ENCODE measurements around the gene ITPR3.

The ITPR3 gene

DNA sequence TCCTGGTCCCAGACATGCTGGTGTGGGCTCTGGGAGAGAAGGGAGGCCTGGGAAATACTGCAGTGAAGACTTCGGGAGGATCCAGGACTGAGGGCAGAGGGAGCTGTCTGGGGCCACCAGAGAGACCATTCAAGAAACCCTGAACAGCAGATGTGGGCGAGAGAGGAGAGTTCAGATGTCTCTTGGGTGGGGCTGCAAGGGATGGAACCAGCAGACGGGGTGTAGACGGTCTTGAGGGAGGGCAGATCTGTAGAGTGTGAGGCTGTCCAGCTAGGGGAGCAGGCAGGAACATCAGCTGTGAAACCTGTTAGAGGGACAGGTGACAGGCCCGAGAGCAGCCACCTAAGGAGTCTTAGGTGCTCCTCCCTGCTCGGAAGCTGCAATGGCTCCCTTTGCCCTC, 38.9 kb downstream of the ITPR3 start:
- no peak overlapping the region for H3K9ac ChIP-seq (ENCODE audit: low read length)
- H3K4me1 ChIP-seq (ENCODE audit: control insufficient read depth, insufficient read depth, low read length), result no peaks in the 10 kb centered on the region
- H3K27ac ChIP-seq (ENCODE audit: low read depth, low read length), result no peak overlapping the region
- H3K36me3 ChIP-seq (ENCODE audit: control insufficient read depth, insufficient read depth, low read length), result peaks cover 9% of the 10 kb centered on the region
- no peak overlapping the region for H3K4me3 ChIP-seq (ENCODE audit: low read length)
- H3K27me3 ChIP-seq (ENCODE audit: control insufficient read depth, insufficient read depth, low read length), result no peaks in the 10 kb centered on the region

DNA sequence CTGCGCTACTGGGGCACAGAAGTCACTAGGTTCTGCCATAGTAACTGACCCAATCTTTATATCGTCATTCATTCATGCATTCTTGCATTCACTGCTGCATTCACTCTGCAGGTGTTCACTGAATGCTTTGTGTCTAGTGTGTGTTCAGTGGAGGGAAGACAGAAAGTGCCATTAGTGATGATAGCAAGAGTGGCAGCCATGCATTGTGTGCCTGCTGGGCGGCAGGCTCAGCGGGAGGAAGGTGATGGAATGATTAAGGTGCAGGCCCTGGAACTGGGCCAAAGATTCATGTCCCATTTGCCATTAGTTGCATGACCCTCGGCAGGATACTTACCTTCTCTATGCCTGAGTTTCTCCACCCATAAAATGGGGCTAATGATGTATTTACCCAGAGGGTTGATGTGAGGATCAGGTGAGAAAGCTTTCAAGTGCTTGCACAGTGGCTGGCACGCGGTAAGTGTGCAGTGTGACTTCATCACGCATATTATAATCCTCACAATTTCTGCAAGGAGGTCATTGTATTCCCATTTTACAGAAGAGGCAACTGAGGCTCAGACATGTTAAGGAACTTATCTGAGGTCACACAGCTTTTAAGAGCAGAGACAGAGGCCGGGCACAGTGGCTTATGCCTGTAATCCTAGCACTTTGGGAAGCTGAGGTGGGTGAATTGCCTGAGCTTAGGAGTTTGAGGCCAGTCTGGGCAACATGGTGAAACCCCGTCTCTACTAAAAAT, 40.1 kb downstream of the ITPR3 start:
- no peak overlapping the region for H3K27ac ChIP-seq (ENCODE audit: low read depth, low read length)
- no peaks in the 10 kb centered on the region for H3K4me1 ChIP-seq (ENCODE audit: control insufficient read depth, insufficient read depth, low read length)
- H3K27me3 ChIP-seq (ENCODE audit: control insufficient read depth, insufficient read depth, low read length), result no peaks in the 10 kb centered on the region
- H3K36me3 ChIP-seq (ENCODE audit: control insufficient read depth, insufficient read depth, low read length), result peaks cover 9% of the 10 kb centered on the region
- no peak overlapping the region for H3K4me3 ChIP-seq (ENCODE audit: low read length)
- no peak overlapping the region for H3K9ac ChIP-seq (ENCODE audit: low read length)

DNA sequence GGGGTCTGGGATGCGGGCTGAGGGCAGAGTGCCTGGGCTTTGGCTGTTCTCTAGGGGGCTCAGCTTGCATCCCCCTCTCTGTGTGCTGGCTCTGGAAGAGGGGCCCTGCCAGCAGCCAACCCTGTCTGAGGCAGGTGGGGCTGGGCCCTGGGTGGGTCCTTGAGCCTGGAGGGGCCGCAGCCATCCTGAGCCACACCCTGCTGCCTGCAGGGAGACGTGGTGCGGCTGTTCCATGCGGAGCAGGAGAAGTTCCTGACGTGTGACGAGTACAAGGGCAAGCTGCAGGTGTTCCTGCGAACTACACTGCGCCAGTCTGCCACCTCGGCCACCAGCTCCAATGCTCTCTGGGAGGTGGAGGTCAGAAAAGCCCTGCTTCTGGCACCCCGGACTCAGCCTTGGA, 41.2 kb downstream of the ITPR3 start:
- Histone ChIP-seq H3K4me3 (ENCODE audit: low read length) (no peak overlapping the region), H3K4me1 (ENCODE audit: control insufficient read depth, insufficient read depth, low read length) (no peaks in the 10 kb centered on the region), H3K27ac (ENCODE audit: low read depth, low read length) (no peak overlapping the region), H3K36me3 (ENCODE audit: control insufficient read depth, insufficient read depth, low read length) (peaks cover 9% of the 10 kb centered on the region), H3K27me3 (ENCODE audit: control insufficient read depth, insufficient read depth, low read length) (no peaks in the 10 kb centered on the region), H3K9ac (ENCODE audit: low read length) (no peak overlapping the region)

DNA sequence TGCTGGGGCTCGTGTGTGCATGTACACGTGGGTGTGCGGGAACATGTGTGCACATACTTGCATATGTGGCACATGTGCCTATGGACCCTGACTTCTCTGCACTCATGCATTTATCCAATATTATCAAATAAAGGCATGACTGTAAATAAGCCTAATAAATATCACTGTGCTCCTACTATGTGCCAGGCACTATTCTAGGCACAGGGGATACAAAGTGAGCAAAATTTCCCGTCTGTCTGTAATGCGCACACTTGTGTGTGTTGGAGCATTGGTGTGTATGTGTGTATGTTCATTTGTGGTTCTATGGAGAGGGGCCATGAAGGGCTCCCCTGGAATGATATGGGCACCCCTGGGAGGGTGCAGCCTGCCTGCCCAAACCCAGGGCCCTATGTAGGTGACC, 41.9 kb downstream of the ITPR3 start:
- no peak overlapping the region for H3K27ac ChIP-seq (ENCODE audit: low read depth, low read length)
- H3K9ac ChIP-seq (ENCODE audit: low read length), result no peak overlapping the region
- no peak overlapping the region for H3K4me3 ChIP-seq (ENCODE audit: low read length)
- H3K4me1 ChIP-seq (ENCODE audit: control insufficient read depth, insufficient read depth, low read length), result no peaks in the 10 kb centered on the region
- peaks cover 15% of the 10 kb centered on the region for H3K36me3 ChIP-seq (ENCODE audit: control insufficient read depth, insufficient read depth, low read length)
- no peaks in the 10 kb centered on the region for H3K27me3 ChIP-seq (ENCODE audit: control insufficient read depth, insufficient read depth, low read length)

DNA sequence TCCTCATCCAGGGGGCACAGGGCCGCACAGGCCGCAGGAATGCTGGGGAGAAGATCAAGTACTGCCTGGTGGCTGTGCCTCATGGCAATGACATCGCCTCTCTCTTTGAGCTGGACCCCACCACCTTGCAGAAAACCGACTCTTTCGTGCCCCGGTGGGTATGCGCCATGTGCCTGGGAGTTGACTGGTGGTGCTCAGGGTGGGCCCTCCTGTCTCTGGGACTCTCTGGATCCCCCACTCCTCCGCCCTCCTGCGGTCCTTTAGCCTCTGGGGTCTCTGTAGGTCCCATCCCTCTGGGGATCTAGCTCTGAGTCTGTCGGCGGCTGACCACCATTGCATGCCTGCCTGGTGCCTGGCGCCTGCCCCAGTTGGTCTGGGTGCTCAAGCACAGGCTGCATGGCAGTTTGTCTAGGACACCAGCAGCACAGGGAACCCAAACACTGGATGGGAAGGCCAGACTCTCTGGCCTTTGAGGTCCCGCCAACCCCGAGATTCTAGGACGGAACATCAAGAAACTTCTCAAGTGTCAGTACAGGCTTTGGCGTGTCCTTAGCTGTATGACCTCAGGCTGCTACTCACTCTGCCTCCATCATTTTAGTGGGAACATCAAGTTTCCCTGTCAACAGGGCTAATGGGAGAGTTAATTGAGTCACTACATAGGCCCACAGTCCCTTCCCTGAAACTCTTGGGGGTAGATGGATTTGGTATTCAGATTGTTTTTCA, 42.8 kb downstream of the ITPR3 start:
- Histone ChIP-seq H3K36me3 (ENCODE audit: control insufficient read depth, insufficient read depth, low read length) (peaks cover 16% of the 10 kb centered on the region), H3K27ac (ENCODE audit: low read depth, low read length) (no peak overlapping the region), H3K9ac (ENCODE audit: low read length) (no peak overlapping the region)

DNA sequence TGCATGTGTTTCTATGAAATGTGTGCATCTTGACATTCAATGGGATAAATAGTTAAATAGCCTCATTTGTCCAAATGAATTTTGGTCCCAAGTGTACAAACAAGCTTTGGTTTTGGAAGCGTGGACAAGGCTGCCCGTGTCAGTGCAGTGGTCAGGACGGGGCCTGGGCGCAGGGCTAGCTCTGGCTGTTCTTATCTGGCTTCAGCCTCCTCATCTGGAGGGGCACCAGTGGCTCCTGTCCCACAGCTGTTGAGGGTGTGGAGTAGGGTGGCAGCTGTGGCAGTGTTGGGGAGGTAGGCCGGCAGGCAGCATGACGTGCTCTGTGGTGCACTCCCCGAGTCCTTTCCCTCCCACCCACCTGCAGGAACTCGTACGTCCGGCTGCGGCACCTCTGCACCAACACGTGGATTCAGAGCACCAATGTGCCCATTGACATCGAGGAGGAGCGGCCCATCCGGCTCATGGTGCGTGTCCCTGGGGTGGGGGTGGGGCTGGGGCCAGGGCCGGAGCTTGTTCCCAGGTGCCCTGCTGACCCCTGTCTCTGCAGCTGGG, 43.5 kb downstream of the ITPR3 start:
- no peaks in the 10 kb centered on the region for H3K27me3 ChIP-seq (ENCODE audit: control insufficient read depth, insufficient read depth, low read length)
- no peak overlapping the region for H3K9ac ChIP-seq (ENCODE audit: low read length)
- H3K36me3 ChIP-seq (ENCODE audit: control insufficient read depth, insufficient read depth, low read length), result peaks cover 15% of the 10 kb centered on the region
- H3K4me3 ChIP-seq (ENCODE audit: low read length), result no peak overlapping the region
- no peak overlapping the region for H3K27ac ChIP-seq (ENCODE audit: low read depth, low read length)
- no peaks in the 10 kb centered on the region for H3K4me1 ChIP-seq (ENCODE audit: control insufficient read depth, insufficient read depth, low read length)

More for the DNA sequence above, 42.8 kb downstream of the ITPR3 start:
- H3K4me3 ChIP-seq (ENCODE audit: low read length), result no peak overlapping the region
- H3K27me3 ChIP-seq (ENCODE audit: control insufficient read depth, insufficient read depth, low read length), result no peaks in the 10 kb centered on the region
- no peaks in the 10 kb centered on the region for H3K4me1 ChIP-seq (ENCODE audit: control insufficient read depth, insufficient read depth, low read length)

DNA sequence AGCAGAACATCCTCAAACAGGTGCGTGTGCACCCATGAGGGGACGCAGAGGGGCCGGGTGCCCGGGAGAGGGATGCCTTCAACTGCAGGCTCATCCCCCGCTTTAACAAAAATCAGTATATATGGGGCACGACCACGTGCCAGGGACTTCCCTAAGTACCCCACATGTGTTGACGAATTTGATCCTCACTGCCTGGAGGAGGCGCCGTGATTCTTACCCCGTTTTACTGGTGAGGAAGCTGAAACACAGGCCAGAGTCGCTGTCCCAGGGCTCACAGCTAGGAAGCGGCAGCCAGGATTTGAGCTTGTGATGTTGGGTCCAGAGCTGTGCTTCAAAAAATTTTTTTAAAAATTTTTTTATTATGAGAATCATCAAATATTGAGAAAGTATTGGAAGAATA, 44.8 kb downstream of the ITPR3 start:
- H3K4me3 ChIP-seq (ENCODE audit: low read length), result no peak overlapping the region
- H3K9ac ChIP-seq (ENCODE audit: low read length), result no peak overlapping the region
- H3K36me3 ChIP-seq (ENCODE audit: control insufficient read depth, insufficient read depth, low read length), result peaks cover 18% of the 10 kb centered on the region
- H3K27me3 ChIP-seq (ENCODE audit: control insufficient read depth, insufficient read depth, low read length), result no peaks in the 10 kb centered on the region
- H3K27ac ChIP-seq (ENCODE audit: low read depth, low read length), result no peak overlapping the region
- H3K4me1 ChIP-seq (ENCODE audit: control insufficient read depth, insufficient read depth, low read length), result no peaks in the 10 kb centered on the region

DNA sequence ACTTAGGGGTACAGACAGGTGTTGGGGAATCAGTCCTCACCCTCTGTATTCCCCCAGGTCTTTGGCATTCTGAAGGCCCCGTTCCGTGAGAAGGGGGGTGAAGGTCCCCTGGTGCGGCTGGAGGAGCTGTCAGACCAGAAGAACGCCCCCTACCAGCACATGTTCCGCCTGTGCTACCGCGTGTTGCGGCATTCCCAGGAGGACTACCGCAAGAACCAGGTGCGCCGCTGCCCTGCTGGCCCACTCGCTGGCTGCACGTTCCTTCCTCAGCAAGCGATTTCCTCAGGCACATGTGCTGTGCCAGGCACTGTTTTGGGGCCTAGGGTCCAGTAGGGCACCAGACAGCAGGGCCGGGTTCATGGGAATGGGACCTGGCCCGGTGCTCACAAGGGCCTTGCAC, 46.0 kb downstream of the ITPR3 start:
- H3K4me1 ChIP-seq (ENCODE audit: control insufficient read depth, insufficient read depth, low read length), result no peaks in the 10 kb centered on the region
- peaks cover 18% of the 10 kb centered on the region for H3K36me3 ChIP-seq (ENCODE audit: control insufficient read depth, insufficient read depth, low read length)
- H3K27ac ChIP-seq (ENCODE audit: low read depth, low read length), result no peak overlapping the region
- no peaks in the 10 kb centered on the region for H3K27me3 ChIP-seq (ENCODE audit: control insufficient read depth, insufficient read depth, low read length)
- H3K4me3 ChIP-seq (ENCODE audit: low read length), result no peak overlapping the region
- no peak overlapping the region for H3K9ac ChIP-seq (ENCODE audit: low read length)

DNA sequence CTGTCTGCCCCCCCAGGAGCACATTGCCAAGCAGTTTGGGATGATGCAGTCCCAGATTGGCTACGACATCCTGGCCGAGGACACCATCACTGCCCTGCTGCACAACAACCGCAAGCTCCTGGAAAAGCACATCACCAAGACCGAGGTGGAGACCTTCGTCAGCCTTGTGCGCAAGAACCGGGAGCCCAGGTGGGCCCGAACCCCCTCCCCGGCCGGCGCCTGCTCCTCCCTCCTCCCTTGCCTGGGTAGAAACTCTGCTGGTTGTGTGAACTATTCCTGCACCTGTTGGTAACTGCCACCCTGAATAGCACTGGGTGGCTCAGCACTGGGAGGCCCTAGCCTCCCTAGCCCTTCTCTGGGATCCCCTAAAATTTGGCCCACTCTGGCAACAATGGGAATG, 46.7 kb downstream of the ITPR3 start:
- H3K4me3 ChIP-seq (ENCODE audit: low read length), result no peak overlapping the region
- H3K9ac ChIP-seq (ENCODE audit: low read length), result no peak overlapping the region
- no peaks in the 10 kb centered on the region for H3K27me3 ChIP-seq (ENCODE audit: control insufficient read depth, insufficient read depth, low read length)
- H3K27ac ChIP-seq (ENCODE audit: low read depth, low read length), result no peak overlapping the region
- no peaks in the 10 kb centered on the region for H3K4me1 ChIP-seq (ENCODE audit: control insufficient read depth, insufficient read depth, low read length)
- peaks cover 18% of the 10 kb centered on the region for H3K36me3 ChIP-seq (ENCODE audit: control insufficient read depth, insufficient read depth, low read length)

DNA sequence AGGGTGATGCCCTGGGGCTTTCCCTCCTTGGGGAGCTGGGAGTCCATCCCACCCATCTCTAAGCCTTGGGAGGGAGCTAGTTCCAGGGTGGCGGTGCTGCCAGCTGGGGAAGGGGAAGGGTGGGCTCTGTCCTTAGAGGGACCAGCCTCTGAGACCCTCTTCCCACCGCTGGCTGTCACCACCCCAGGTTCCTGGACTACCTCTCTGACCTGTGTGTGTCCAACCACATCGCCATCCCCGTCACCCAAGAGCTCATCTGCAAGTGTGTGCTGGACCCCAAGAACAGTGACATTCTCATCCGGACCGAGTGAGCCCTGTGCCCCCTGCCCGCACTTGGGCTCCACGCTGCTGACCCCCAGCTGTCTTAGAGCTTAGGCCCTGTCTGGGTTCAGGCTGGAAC, 47.2 kb downstream of the ITPR3 start:
- H3K9ac ChIP-seq (ENCODE audit: low read length), result no peak overlapping the region
- H3K4me3 ChIP-seq (ENCODE audit: low read length), result no peak overlapping the region
- no peaks in the 10 kb centered on the region for H3K4me1 ChIP-seq (ENCODE audit: control insufficient read depth, insufficient read depth, low read length)
- no peak overlapping the region for H3K27ac ChIP-seq (ENCODE audit: low read depth, low read length)
- H3K27me3 ChIP-seq (ENCODE audit: control insufficient read depth, insufficient read depth, low read length), result no peaks in the 10 kb centered on the region
- H3K36me3 ChIP-seq (ENCODE audit: control insufficient read depth, insufficient read depth, low read length), result peaks cover 18% of the 10 kb centered on the region

DNA sequence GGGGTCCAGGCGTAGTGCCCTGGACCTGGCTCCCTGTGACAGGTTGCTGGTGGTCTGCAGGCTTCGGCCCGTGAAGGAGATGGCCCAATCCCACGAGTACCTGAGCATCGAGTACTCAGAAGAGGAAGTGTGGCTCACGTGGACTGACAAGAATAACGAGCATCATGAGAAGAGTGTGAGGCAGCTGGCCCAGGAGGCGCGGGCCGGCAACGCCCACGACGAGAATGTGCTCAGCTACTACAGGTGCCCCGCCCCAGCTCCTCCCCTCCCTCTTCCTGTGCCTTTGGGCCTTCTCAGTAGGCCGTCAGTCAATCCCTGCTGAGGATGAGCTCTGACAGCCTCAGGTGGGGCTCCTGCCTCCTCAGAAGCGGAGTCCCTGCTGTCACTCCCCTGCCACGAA, 47.8 kb downstream of the ITPR3 start:
- no peak overlapping the region for H3K27ac ChIP-seq (ENCODE audit: low read depth, low read length)
- no peak overlapping the region for H3K9ac ChIP-seq (ENCODE audit: low read length)
- H3K36me3 ChIP-seq (ENCODE audit: control insufficient read depth, insufficient read depth, low read length), result peaks cover 17% of the 10 kb centered on the region

DNA sequence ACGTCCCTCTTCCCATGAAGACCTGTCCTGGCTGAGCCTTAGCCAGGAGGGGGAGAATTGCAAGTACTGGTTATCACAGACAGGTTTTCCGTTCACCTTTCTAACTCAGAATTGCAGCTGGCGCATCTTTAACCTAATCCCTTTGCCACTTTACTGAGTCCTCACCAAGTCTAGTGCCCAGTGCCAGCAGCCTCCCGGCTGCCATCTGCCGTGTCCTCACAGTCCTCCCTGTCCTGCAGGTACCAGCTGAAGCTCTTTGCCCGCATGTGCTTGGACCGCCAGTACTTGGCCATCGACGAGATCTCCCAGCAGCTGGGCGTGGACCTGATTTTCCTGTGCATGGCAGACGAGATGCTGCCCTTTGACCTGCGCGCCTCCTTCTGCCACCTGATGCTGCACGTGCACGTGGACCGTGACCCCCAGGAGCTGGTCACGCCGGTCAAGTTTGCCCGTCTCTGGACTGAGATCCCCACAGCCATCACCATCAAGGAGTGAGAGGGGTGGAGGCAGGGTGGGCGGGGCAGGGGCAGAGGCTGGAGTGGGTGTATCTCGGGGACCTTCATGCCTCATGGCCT, 49.1 kb downstream of the ITPR3 start:
- Histone ChIP-seq H3K4me3 (ENCODE audit: low read length) (no peak overlapping the region), H3K27ac (ENCODE audit: low read depth, low read length) (no peak overlapping the region), H3K27me3 (ENCODE audit: control insufficient read depth, insufficient read depth, low read length) (no peaks in the 10 kb centered on the region), H3K9ac (ENCODE audit: low read length) (no peak overlapping the region), H3K4me1 (ENCODE audit: control insufficient read depth, insufficient read depth, low read length) (no peaks in the 10 kb centered on the region), H3K36me3 (ENCODE audit: control insufficient read depth, insufficient read depth, low read length) (peaks cover 14% of the 10 kb centered on the region)

More for the DNA sequence above, 47.8 kb downstream of the ITPR3 start:
- Histone ChIP-seq H3K4me3 (ENCODE audit: low read length) (no peak overlapping the region), H3K4me1 (ENCODE audit: control insufficient read depth, insufficient read depth, low read length) (no peaks in the 10 kb centered on the region), H3K27me3 (ENCODE audit: control insufficient read depth, insufficient read depth, low read length) (no peaks in the 10 kb centered on the region)
